Mammary epithelial cell (primary cell): ENCODE results near the gene EPHA1.

Source experiments
- CTCF ChIP-seq, 2 donors: IDR thresholded peaks in 1 of 2; conservative IDR thresholded peaks in 1 of 2; 2 replicates each; pipeline ENCODE4 v1.5.1; 2011 to 2012; ENCODE audit warnings: inconsistent platforms in 2 of 2, low read length in 2 of 2, mild to moderate bottlenecking in 2 of 2, control low read depth in 1 of 2, low read depth in 1 of 2; ENCODE audit not compliant: insufficient read depth in 1 of 2; ENCODE audit errors: extremely low read depth in 1 of 2
- EZH2 ChIP-seq: IDR thresholded peaks from 2 replicates; pipeline ENCODE4 v1.6.1; 2012; ENCODE audit warnings: low read length, inconsistent platforms, borderline replicate concordance

- TF ChIP-seq CTCF (conservative IDR thresholded peaks at IDR 0.05 in 1 of 2, IDR thresholded peaks at IDR 0.05 in 1 of 2; ENCODE audit: extremely low read depth in 1 of 2, insufficient read depth in 1 of 2, low read depth in 1 of 2, low read length in 2 of 2) (no peak), EZH2 (no peak)
Observed at GRCh38 chr7:143417734-143418383, 9.2 kb upstream of the EPHA1 start.
